ENCODE measurements around the gene C8G. TPM values are rescaled to one million over a fixed set of nuclear protein-coding genes. Genes with fewer than 3 reads are reported as not detected.

The C8G gene
- total RNA-seq, 4 donors from 2014 or later, result 24.9 to 148 (median 66.2) TPM; not detected in 1

DNA sequence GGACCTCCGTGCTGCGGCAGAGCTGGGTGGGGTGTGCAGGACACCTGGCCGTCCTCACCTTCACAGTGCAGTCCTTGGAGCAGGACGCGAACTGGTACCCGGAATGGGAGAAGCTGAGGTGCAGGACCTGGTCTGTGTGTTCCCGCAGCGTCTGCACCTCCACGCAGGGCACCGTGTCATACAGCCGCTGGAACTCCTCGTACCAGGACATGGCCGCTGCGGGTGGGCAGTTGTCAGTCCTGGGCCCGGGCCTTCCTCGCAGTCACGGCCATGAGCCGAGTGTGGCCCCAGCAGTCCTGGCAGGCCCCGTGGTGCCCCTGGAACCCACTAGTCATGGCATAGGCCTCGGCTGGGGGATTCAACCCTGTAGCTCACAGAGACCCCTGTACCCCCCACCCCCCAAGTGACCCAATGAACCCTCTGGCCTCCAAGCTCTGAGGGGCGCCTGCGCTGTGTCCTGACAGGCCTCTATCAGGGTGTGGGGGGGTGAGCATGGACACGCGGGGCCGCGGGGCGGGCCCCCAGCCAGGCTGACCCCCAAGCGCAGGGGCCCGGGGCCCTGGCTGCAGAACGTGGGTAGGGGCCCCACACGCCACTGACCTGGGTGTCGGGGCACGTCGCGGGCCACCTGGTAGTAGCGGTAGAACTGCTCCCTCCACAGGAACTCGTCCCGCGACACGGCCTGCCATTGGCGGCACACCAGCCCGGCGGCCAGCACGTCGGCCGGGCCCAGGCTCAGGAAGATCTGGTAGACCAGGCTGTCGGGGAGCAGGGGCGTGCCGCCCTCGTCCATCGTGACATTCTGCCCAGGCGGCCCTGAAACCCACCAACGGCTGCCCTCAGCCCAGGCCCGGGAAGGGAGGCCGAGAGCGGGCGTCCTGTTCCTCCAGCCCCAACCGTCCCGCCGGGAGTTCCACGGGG lies 1.5 kb upstream of the C8G start:
- H3K4me1 ChIP-seq, result peaks cover 0 to 27% (median 8%) of the 10 kb centered on the region in 4 donors
- TF ChIP-seq POLR2A (IDR thresholded peaks at IDR 0.05), result no peak
- TF ChIP-seq, protein P1, sequence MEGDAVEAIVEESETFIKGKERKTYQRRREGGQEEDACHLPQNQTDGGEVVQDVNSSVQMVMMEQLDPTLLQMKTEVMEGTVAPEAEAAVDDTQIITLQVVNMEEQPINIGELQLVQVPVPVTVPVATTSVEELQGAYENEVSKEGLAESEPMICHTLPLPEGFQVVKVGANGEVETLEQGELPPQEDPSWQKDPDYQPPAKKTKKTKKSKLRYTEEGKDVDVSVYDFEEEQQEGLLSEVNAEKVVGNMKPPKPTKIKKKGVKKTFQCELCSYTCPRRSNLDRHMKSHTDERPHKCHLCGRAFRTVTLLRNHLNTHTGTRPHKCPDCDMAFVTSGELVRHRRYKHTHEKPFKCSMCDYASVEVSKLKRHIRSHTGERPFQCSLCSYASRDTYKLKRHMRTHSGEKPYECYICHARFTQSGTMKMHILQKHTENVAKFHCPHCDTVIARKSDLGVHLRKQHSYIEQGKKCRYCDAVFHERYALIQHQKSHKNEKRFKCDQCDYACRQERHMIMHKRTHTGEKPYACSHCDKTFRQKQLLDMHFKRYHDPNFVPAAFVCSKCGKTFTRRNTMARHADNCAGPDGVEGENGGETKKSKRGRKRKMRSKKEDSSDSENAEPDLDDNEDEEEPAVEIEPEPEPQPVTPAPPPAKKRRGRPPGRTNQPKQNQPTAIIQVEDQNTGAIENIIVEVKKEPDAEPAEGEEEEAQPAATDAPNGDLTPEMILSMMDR (IDR thresholded peaks at IDR 0.05), result peak in 1 of 6 experiments; percentile 1
- H3K4me3 ChIP-seq, result peak overlapping the region; percentile 83 to 100 (median 94)
- peaks cover 0 to 37% (median 0%) of the 10 kb centered on the region in 3 donors for H3K36me3 ChIP-seq
- H3K9me3 ChIP-seq, result no peaks in the 10 kb centered on the region
- peak overlapping the region; percentile 91 to 98 (median 96) for H3K27ac ChIP-seq
- DNase-seq, result peak in 2 of 3 donors; percentile 63 to 70
- H3K27me3 ChIP-seq, result no peaks in the 10 kb centered on the region

DNA sequence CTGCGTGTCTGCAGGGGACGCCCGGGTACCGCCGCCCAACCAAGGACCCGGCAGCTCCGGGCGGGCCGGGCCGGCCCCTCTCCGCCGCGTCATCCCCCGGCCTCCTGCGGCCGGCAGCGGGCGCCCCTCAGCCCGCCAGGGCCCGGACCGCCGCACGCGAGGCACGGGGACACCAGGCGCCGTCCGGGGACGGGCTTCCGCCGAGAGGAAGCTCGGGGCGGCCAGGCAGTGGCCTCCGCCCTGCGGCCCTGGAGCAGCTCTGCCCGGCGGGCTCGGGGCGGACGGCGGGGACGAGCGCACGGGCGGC lies 878 bp upstream of the C8G start:
- H3K27ac ChIP-seq, result peak overlapping the region; percentile 91 to 98 (median 96)
- DNase-seq, result peak in 1 of 3 donors; percentile 33
- peak overlapping the region; percentile 83 to 100 (median 94) for H3K4me3 ChIP-seq
- H3K36me3 ChIP-seq, result peaks cover 0 to 37% (median 0%) of the 10 kb centered on the region in 3 donors
- H3K4me1 ChIP-seq, result peaks cover 0 to 32% (median 8%) of the 10 kb centered on the region in 4 donors
- peak in 1 of 2 donors; percentile 17 for TF ChIP-seq POLR2A (IDR thresholded peaks at IDR 0.05)
- TF ChIP-seq, protein P1 (IDR thresholded peaks at IDR 0.05), result no peak
- H3K27me3 ChIP-seq, result no peaks in the 10 kb centered on the region
- H3K9me3 ChIP-seq, result no peaks in the 10 kb centered on the region

DNA sequence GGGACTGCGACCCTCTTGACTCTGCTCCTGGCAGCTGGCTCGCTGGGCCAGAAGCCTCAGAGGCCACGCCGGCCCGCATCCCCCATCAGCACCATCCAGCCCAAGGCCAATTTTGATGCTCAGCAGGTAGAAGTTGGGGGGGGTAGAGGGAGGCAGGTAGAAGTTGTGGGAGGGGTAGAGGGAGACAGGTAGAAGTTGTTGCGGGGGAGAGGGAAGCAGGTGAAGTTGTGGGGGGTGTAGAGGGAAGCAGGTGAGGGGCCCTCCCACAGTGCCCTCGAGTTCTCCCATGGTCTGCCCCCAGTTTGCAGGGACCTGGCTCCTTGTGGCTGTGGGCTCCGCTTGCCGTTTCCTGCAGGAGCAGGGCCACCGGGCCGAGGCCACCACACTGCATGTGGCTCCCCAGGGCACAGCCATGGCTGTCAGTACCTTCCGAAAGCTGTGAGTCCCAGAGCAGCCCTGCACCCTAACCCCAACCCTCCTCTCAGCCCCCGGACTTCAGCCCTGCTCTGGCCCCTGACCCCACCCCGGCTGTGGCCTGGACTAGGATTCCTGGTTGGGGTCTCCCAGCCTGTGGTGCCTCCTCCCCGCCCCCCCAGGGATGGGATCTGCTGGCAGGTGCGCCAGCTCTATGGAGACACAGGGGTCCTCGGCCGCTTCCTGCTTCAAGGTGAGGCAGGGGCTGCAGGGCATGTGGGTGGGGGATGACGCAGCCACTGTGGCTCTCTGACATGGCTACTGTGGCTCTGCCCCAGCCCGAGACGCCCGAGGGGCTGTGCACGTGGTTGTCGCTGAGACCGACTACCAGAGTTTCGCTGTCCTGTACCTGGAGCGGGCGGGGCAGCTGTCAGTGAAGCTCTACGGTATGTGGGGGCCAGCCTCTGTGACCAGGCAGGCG lies 537 bp downstream of the C8G start:
- Histone ChIP-seq H3K27ac (peak overlapping the region in 2 of 4 donors; percentile 48 to 94), H3K36me3 (peaks cover 0 to 26% (median 0%) of the 10 kb centered on the region in 3 donors), H3K4me3 (peak overlapping the region in 2 of 4 donors; percentile 23 to 83), H3K4me1 (peaks cover 0 to 39% (median 11%) of the 10 kb centered on the region in 4 donors), H3K9me3 (no peaks in the 10 kb centered on the region), H3K27me3 (no peaks in the 10 kb centered on the region)
- TF ChIP-seq, protein P1 (IDR thresholded peaks at IDR 0.05), result no peak
- TF ChIP-seq POLR2A (IDR thresholded peaks at IDR 0.05), result no peak
- DNase-seq, result no peak

DNA sequence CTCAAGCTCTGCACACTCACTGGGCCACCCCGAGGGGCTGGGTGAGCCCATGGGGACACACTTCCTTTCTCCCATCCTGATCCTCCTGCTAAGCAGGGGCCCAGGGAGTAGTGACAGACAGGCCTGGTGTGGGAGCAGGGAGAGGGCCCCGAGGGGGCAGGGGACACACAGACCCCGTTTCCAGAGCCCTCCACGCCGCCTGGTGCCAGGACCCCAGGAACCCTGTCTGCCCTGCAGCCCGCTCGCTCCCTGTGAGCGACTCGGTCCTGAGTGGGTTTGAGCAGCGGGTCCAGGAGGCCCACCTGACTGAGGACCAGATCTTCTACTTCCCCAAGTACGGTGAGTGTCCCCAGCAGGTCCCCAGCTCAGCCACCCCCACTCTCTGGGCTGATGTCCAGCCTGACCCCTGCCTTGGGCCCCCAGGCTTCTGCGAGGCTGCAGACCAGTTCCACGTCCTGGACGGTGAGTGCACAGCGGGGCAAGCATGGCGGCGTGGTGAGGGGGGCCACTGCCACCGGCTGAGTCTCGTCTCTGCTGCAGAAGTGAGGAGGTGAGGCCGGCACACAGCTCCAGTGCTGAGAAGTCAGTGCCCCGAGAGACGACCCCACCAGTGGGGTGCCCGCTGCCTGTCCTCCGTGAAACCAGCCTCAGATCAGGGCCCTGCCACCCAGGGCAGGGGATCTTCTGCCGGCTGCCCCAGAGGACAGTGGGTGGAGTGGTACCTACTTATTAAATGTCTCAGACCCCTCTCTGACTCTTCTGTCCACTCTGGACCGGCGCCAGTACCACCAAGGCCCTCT lies 1.4 kb downstream of the C8G start:
- TF ChIP-seq POLR2A (IDR thresholded peaks at IDR 0.05), result no peak
- TF ChIP-seq, protein P1 (IDR thresholded peaks at IDR 0.05), result no peak
- Histone ChIP-seq H3K9me3 (no peaks in the 10 kb centered on the region), H3K27ac (no peak overlapping the region), H3K27me3 (no peaks in the 10 kb centered on the region), H3K4me3 (peak overlapping the region in 2 of 4 donors; percentile 23 to 83), H3K36me3 (peaks cover 0 to 18% (median 0%) of the 10 kb centered on the region in 3 donors), H3K4me1 (peaks cover 0 to 42% (median 11%) of the 10 kb centered on the region in 4 donors)
- no peak for DNase-seq
